Kidney epithelial cell (primary cell): ENCODE results near the gene ASB6. TPM values are rescaled to one million over a fixed set of nuclear protein-coding genes. Genes with fewer than 3 reads are reported as not detected.

ENCODE experiments used
- DNase-seq: peaks from one replicate; pipeline ENCODE4 v3.0.0-alpha.2; 2010; ENCODE audit warnings: low read depth
- H3K27me3 ChIP-seq: 2 replicates; pipeline ENCODE4 v1.6.0; 2011; ENCODE audit warnings: low read length; ENCODE audit not compliant: control insufficient read depth, insufficient read depth
- H3K36me3 ChIP-seq: 2 replicates; pipeline ENCODE4 v1.5.1; 2011; ENCODE audit warnings: low read length; ENCODE audit not compliant: control insufficient read depth, insufficient read depth
- H3K4me3 ChIP-seq: 2 replicates; pipeline ENCODE4 v1.5.1; 2011; ENCODE audit warnings: low read depth, mild to moderate bottlenecking, control low read depth, low read length
- total RNA-seq: library from RNA; depleted of rRNA; stranded (reverse); fragments of >200 nt; gene quantifications from 2 replicates; pipeline ENCODE4 v1.2.3, GENCODE V29; 2015
- TF ChIP-seq, protein P1 (sequence below): IDR thresholded peaks from 2 replicates; pipeline ENCODE4 v1.5.1; 2011; ENCODE audit warnings: mild to moderate bottlenecking, moderate library complexity, low read length, control low read depth, inconsistent platforms; ENCODE audit not compliant: insufficient read depth, poor library complexity, severe bottlenecking

ASB6 gene
- total RNA-seq, 1 donor from 2014 or later: 27.0 TPM

DNA sequence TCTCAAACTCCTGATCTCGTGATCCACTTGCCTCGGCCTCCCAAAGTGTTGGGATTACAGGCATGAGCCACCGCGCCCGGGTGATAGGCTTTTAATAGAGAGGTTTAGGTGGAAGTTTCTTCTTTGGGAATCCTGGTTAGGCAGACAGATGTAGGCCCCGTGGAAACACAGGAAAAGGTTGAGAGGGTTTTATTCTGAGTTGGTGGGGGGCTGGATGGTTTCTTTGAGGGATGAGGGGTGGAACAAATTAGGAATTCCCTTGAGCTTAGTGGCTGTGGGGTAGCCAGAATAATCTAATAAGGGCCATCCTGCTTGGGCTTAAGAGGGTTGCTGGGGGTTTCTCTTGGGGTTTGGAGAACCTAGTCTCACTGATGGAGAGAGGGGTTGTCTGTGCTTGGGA, 51.5 kb downstream of the ASB6 start:
- Histone ChIP-seq H3K36me3 (no peaks in the 10 kb centered on the region), H3K4me3 (no peak overlapping the region), H3K27me3 (no peaks in the 10 kb centered on the region)
- TF ChIP-seq, protein P1, sequence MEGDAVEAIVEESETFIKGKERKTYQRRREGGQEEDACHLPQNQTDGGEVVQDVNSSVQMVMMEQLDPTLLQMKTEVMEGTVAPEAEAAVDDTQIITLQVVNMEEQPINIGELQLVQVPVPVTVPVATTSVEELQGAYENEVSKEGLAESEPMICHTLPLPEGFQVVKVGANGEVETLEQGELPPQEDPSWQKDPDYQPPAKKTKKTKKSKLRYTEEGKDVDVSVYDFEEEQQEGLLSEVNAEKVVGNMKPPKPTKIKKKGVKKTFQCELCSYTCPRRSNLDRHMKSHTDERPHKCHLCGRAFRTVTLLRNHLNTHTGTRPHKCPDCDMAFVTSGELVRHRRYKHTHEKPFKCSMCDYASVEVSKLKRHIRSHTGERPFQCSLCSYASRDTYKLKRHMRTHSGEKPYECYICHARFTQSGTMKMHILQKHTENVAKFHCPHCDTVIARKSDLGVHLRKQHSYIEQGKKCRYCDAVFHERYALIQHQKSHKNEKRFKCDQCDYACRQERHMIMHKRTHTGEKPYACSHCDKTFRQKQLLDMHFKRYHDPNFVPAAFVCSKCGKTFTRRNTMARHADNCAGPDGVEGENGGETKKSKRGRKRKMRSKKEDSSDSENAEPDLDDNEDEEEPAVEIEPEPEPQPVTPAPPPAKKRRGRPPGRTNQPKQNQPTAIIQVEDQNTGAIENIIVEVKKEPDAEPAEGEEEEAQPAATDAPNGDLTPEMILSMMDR: no peak
- DNase-seq: no peak

DNA sequence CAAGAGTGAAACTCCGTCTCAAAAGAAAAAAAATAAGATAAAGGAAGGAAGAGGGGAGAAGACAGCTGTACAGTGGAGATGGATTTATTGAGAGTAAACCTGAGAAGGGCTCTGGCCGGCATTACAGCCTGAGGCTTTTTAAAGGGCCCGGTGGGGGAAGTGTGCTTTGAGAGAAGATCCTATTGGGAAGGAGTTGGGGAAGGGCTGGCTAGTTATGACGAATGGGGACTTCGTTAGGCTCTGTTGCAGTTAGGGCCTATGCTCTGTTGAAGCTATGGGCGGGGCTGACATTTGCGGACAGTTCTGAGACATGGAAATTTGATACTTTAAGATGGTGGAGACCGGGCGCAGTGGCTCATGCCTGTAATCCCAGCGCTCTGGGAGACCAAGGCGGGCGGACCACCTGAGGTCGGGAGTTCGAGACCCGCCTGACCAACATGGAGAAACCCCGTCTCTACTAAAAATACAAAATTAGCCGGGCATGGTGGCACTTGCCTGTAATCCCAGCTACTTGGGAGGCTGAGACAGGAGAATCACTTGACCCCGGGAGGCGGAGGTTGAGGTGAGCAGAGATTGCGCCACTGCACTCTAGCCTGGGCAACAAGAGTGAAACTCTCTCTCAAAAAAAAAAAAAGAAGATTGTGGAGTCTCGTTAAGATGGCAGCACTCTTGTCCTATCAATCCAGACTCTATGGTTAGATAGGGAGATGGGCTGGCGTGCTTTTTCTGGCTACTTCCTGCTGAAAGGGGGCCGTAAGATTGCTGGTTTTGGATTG, 54.3 kb downstream of the ASB6 start:
- H3K27me3 ChIP-seq: no peaks in the 10 kb centered on the region
- H3K4me3 ChIP-seq: no peak overlapping the region
- no peak for DNase-seq
- H3K36me3 ChIP-seq: no peaks in the 10 kb centered on the region
- TF ChIP-seq, protein P1: no peak

DNA sequence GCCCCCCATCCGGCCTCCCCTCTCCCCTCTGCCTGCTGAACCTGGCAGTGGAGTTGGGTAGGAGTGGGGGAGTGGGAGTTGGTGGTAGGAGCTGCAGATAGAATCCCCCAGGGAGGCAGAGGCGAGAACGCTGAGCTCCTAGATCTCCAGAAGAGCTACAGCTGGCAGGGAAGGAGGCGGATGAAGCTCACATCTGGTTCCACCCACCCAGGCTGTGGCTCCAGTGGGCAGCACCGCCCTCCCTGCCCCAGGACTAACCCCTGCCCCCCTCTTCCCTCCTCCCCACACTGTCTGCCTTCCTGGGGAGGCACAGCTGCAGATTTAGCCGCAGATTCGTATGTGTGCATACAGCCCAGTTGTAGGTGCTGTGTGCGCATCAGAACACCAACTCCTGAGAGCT, 55.3 kb downstream of the ASB6 start:
- Histone ChIP-seq H3K4me3 (no peak overlapping the region), H3K27me3 (no peaks in the 10 kb centered on the region), H3K36me3 (no peaks in the 10 kb centered on the region)
- no peak for DNase-seq
- TF ChIP-seq, protein P1: peak; percentile 7

DNA sequence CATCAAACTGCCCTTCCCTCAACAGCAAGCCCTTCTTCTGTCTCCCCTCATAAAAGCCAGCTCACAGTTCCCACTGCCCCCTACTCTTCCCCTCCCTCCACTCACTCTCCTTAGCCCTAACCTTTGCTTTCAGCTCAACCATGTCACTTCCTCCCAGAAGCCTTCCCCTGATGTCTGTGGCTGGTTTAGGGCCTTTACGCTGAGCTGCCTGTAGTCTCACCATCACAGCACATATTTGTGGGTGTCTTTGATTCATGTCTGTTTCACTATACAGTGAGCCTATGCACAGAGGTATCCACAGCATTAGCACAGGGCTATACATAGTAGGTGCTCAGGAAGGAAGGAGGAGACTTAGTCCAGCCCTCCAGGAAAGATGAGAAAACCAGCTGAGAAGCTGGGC, 55.7 kb downstream of the ASB6 start:
- H3K36me3 ChIP-seq: no peaks in the 10 kb centered on the region
- no peak overlapping the region for H3K4me3 ChIP-seq
- no peaks in the 10 kb centered on the region for H3K27me3 ChIP-seq
- no peak for DNase-seq
- TF ChIP-seq, protein P1: no peak

DNA sequence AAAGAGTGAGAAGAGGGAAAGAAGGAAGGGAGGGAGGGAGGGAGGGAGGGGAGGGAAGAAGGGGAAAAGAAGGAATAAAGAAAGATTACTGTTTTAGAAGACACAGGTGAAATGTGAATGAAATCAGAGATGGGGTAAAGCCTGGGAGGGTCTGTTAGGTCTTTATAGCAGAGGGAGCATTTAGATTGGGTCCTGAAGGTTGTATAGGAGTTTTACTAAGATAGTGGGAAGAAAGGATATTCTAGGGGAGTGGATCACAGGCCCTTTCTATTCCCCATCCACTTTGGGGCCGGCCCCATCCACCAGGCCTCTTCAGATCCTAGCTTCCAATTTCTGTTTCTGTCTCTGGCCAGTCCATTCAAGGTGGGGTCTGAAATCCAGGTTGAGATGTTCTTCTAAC, 56.6 kb downstream of the ASB6 start:
- TF ChIP-seq, protein P1: no peak
- no peak for DNase-seq
- H3K4me3 ChIP-seq: no peak overlapping the region
- H3K27me3 ChIP-seq: no peaks in the 10 kb centered on the region
- no peaks in the 10 kb centered on the region for H3K36me3 ChIP-seq

Other genes with a start within 250 kb of the ASB6 start
- gene C9orf50, start 21.1 kb downstream of the ASB6 start, total RNA-seq: not detected in 2 replicates
- gene NTMT1, start 16.0 kb downstream of the ASB6 start, total RNA-seq: 52.6 and 57.2 TPM in 2 replicates
- gene PRRX2, start 23.5 kb upstream of the ASB6 start, total RNA-seq: 0.27 TPM in 1 of 2 replicates, not detected in the other
- 37.9 and 39.5 TPM in 2 replicates for gene PTGES, start 110.9 kb upstream of the ASB6 start, total RNA-seq
- 32.8 and 39.5 TPM in 2 replicates for gene TOR1B, start 161.0 kb upstream of the ASB6 start, total RNA-seq
- 52.4 and 79.6 TPM in 2 replicates for gene TOR1A, start 182.0 kb upstream of the ASB6 start, total RNA-seq
- gene C9orf78, start 193.1 kb upstream of the ASB6 start, total RNA-seq: 50.9 and 77.3 TPM in 2 replicates
- 15.7 and 27.3 TPM in 2 replicates for gene USP20, start 193.3 kb upstream of the ASB6 start, total RNA-seq